HG02938 (cell line): ENCODE data around the gene PCDHGA11.
"Not testable (repeated sequence)": the region's sequence is repeated elsewhere in the genome, so short reads cannot be mapped to it uniquely, and the experiment has no call there.

Experiments
- ATAC-seq: cut with Tn5 transposase; IDR thresholded peaks from one replicate; pipeline ENCODE4 v1.9.1; 2021; ENCODE audit warnings: mild to moderate bottlenecking, moderate library complexity; ENCODE audit not compliant: unreplicated experiment

Gene PCDHGA11

DNA sequence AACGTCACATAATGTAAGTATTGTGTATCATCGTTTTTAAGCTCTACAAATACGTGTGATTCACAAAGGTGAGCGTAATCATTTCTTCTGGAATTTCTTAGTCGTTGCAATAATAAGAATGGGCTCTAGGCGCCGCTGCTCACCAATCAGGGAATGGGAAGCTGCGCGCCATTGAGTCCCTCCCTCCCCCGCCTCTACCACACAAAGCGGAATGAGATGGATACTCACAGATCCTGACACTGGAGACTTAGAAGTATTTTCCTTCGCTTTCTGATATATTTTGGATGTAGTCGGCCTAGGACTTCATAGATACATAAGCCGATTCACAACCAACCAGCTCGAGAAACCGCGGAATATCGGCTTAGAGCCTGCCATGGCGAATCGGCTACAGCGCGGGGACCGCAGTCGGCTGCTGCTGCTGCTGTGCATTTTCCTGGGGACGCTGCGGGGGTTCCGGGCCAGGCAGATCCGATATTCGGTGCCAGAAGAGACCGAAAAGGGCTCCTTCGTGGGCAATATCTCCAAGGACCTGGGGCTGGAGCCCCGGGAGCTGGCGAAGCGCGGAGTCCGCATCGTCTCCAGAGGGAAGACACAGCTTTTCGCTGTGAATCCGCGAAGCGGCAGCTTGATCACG lies at the start of gene PCDHGA11:
Gene PCDHGA11 (plus strand): TSS at position 197 of the 634 bp plus-strand sequence. CDS start 177 bp downstream, at position 374.
- ATAC-seq: peak; percentile 34

DNA sequence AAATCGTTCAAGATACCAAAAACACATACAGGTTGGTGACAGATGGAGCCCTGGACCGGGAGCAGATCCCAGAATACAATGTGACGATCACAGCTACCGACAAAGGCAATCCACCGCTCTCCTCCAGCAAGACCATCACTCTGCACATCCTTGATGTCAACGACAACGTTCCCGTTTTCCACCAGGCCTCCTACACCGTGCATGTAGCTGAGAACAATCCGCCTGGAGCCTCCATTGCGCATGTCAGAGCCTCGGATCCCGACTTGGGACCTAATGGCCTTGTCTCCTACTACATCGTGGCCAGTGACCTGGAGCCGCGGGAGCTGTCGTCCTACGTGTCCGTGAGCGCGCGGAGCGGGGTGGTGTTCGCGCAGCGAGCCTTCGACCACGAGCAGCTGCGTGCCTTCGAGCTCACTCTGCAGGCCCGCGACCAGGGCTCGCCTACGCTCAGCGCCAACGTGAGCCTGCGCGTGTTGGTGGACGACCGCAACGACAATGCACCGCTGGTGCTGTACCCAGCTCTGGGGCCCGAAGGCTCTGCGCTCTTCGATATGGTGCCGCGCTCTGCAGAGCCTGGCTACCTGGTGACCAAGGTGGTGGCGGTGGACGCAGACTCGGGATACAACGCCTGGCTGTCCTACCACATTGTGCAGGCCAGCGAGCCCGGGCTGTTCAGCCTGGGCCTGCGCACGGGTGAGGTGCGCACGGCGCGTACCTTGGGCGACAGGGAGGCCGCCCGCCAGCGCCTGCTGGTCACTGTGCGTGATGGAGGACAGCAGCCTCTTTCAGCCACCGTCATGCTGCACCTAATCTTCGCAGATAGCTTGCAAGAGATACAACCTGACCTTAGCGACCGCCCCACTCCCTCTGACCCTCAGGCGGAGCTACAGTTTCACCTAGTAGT lies 49.0 kb upstream of the PCDHGA11 start:
- ATAC-seq: no peak

GRCh38 chr5:141373673-141374317 lies 47.1 kb upstream of the PCDHGA11 start, which contains the start of gene PCDHGA6:
PCDHGA6 (plus strand) TSS chr5:141373891; CDS start chr5:141374084, 193 bp downstream.
- no peak for ATAC-seq

GRCh38 chr5:141374627-141375026 lies 46.2 kb upstream of the PCDHGA11 start:
- ATAC-seq: no peak

DNA sequence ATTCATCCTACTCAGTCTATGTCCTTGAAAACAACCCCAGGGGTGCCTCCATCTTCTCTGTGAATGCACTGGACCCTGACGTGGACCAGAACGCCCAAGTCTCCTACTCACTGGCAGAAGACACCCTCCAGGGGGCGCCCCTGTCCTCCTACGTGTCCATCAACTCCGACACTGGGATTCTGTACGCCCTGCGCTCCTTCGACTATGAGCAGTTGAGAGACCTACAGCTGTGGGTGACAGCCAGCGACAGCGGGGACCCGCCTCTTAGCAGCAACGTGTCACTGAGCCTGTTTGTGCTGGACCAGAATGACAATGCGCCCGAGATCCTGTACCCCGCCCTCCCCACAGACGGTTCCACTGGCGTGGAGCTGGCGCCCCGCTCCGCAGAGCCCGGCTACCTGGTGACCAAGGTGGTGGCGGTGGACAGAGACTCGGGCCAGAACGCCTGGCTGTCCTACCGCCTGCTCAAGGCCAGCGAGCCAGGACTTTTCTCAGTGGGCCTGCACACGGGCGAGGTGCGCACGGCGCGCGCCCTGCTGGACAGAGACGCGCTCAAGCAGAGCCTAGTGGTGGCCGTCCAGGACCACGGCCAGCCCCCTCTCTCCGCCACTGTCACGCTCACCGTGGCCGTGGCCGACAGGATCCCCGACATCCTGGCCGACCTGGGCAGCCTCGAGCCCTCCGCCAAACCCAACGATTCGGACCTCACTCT lies 45.3 kb upstream of the PCDHGA11 start:
- ATAC-seq: not testable (repeated sequence)

GRCh38 chr5:141382469-141383294 lies 38.2 kb upstream of the PCDHGA11 start, which contains the start of gene PCDHGA7:
PCDHGA7 (plus strand) TSS chr5:141382742; CDS start chr5:141382900, 158 bp downstream.
- no peak for ATAC-seq

DNA sequence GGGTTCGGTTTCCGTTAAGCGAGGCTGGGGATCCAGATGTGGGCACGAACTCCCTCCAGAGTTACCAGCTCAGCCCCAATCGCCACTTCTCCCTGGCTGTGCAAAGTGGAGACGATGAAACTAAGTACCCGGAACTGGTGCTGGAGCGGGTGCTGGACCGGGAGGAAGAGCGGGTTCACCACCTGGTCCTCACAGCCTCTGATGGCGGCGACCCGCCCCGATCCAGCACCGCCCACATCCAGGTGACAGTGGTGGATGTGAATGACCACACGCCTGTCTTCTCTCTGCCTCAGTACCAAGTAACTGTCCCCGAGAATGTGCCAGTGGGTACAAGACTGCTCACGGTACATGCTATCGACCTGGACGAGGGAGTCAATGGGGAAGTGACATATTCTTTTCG lies 37.5 kb upstream of the PCDHGA11 start:
- no peak for ATAC-seq

GRCh38 chr5:141384471-141385267 lies 36.2 kb upstream of the PCDHGA11 start:
- ATAC-seq: no peak

DNA sequence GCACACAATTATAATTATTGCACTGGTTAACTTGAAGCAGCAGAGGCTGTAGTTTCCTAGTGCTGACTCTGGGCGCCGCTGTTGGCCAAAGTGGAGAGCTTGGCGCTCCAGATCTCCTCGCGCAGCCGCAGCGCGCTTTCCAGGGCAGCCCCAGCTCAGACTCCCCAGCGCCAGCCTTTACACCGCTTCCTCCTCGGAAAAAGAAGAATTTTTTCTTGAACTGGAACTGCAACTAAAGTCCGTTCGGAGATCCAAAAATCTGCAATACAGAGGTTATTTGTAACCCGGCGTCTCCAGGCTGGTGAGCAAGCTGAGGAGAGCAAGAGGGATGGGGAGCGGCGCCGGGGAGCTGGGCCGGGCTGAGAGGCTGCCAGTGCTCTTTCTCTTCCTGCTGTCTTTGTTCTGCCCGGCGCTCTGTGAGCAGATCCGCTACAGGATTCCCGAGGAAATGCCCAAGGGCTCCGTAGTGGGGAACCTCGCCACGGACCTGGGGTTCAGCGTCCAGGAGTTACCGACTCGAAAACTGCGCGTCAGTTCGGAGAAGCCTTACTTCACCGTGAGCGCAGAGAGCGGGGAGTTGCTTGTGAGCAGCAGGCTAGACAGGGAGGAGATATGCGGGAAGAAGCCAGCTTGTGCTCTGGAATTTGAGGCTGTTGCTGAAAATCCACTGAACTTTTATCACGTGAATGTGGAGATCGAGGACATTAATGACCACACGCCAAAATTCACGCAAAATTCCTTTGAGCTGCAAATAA lies 33.1 kb upstream of the PCDHGA11 start, which contains the start of gene PCDHGB4:
Gene PCDHGB4 (plus strand): TSS at position 142 of the 755 bp plus-strand sequence. CDS start 187 bp downstream, at position 329.
- not testable (repeated sequence) for ATAC-seq

DNA sequence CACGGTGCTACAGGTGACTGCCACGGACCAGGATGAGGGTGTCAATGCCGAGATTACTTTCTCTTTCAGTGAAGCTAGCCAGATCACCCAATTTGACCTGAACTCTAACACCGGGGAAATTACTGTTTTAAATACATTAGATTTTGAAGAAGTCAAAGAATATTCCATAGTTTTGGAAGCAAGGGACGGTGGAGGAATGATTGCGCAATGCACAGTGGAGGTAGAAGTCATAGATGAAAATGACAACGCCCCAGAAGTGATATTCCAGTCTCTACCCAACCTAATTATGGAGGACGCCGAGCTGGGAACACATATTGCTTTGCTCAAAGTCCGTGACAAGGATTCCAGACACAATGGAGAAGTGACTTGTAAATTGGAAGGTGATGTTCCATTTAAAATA lies 32.2 kb upstream of the PCDHGA11 start:
- ATAC-seq: no peak

GRCh38 chr5:141389153-141390042 lies 31.5 kb upstream of the PCDHGA11 start:
- ATAC-seq: no peak

DNA sequence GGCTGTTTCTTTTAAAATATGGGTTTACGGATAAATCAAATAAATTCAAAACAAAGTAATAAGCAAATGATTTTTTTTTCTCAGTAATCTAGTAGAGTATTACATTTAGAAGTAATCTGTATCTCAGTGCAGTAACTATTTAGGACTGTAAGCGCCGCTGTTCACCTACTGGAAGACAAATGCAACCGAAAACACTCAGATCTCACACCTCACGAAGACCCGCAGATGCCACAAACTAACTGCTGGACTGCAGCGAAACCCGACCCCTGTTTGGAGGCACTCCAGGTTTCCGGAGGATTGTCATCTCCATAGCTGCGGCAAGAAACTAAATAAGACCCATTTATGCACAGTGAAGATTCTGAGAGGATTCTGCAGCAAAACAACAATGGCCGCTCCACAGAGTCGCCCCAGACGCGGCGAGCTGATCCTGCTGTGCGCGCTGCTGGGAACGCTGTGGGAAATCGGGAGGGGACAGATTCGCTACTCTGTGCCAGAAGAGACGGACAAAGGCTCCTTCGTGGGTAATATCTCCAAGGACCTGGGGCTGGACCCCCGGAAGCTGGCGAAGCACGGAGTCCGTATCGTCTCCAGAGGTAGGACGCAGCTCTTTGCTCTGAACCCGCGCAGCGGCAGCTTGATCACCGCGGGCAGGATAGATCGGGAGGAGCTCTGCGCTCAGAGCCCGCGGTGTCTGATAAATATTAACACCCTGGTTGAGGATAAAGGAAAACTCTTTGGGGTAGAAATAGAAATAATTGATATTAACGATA lies 28.2 kb upstream of the PCDHGA11 start, which contains the start of gene PCDHGA8:
Gene PCDHGA8 (plus strand): TSS at position 205 of the 770 bp plus-strand sequence. CDS start 181 bp downstream, at position 386.
- no peak for ATAC-seq

DNA sequence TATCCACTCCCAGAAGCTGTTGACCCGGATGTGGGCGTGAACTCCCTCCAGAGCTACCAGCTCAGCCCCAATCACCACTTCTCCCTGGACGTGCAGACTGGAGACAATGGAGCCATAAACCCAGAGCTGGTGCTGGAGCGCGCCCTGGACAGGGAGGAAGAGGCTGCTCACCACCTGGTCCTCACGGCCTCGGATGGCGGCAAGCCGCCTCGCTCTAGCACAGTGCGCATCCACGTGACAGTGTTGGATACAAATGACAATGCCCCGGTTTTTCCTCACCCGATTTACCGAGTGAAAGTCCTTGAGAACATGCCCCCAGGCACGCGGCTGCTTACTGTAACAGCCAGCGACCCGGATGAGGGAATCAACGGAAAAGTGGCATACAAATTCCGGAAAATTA lies 27.6 kb upstream of the PCDHGA11 start:
- no peak for ATAC-seq

- not testable (repeated sequence) for ATAC-seq
Observed at GRCh38 chr5:141394401-141395187, 26.3 kb upstream of the PCDHGA11 start.

DNA sequence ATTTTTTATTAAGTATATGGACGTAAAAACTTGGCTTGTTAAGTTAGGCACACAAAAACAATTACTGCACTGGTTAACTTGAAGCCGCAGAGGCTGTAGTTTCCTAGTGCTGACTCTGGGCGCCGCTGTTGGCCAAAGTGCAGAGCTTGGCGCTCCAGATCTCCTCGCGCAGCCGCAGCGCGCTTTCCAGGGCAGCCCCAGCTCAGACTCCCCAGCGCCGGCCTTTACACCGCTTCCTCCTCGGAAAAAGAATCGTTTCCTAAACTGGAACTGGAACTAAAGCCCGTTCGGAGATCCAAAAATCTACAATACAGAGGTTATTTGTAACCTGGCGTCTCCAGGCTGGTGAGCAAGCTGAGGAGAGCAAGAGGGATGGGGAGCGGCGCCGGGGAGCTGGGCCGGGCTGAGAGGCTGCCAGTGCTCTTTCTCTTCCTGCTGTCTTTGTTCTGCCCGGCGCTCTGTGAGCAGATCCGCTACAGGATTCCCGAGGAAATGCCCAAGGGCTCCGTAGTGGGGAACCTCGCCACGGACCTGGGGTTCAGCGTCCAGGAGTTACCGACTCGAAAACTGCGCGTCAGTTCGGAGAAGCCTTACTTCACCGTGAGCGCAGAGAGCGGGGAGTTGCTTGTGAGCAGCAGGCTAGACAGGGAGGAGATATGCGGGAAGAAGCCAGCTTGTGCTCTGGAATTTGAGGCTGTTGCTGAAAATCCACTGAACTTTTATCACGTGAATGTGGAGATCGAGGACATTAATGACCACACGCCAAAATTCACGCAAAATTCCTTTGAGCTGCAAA lies 22.9 kb upstream of the PCDHGA11 start, which contains the start of gene PCDHGB5:
Gene PCDHGB5 (plus strand): TSS at position 192 of the 796 bp plus-strand sequence. CDS start 181 bp downstream, at position 373.
- peak; percentile 81 for ATAC-seq
